Neural progenitor cell (in vitro differentiated cells): ENCODE data around the gene MTREX. TPM values are rescaled to one million over a fixed set of nuclear protein-coding genes. Genes with fewer than 3 reads are reported as not detected.

Source experiments
- DNase-seq: peaks from one replicate; pipeline ENCODE4 v3.0.0-alpha.2; 2016; ENCODE audit warnings: low spot score
- H2AFZ ChIP-seq: fragments of 200-600 bp; sonication (generic); replicated peaks from 2 replicates; pipeline ENCODE4 v1.6.1; 2016; ENCODE audit warnings: antibody characterized with exemption
- H3F3A ChIP-seq: fragments of 200-600 bp; sonication (generic); 2 replicates; pipeline ENCODE4 v1.6.1; 2016; ENCODE audit warnings: antibody characterized with exemption, low read depth
- H3K27ac ChIP-seq: fragments of 200-600 bp; sonication (generic); 2 replicates; pipeline ENCODE4 v1.5.1; 2016; ENCODE audit warnings: mild to moderate bottlenecking
- H3K27me3 ChIP-seq: fragments of 200-600 bp; sonication (generic); 2 replicates; pipeline ENCODE4 v1.6.1; 2016; ENCODE audit warnings: mild to moderate bottlenecking, moderate library complexity
- H3K36me3 ChIP-seq: fragments of 200-600 bp; sonication (generic); 2 replicates; pipeline ENCODE4 v1.5.1; 2016
- H3K4me1 ChIP-seq: fragments of 200-600 bp; sonication (generic); 2 replicates; pipeline ENCODE4 v1.6.1; 2016; ENCODE audit warnings: mixed run types
- H3K4me2 ChIP-seq: fragments of 200-600 bp; sonication (generic); 2 replicates; pipeline ENCODE4 v1.6.1; 2016
- H3K4me3 ChIP-seq: fragments of 200-600 bp; sonication (generic); 2 replicates; pipeline ENCODE4 v1.5.1; 2016
- H3K79me2 ChIP-seq: fragments of 200-600 bp; sonication (generic); 2 replicates; pipeline ENCODE4 v1.6.1; 2016; ENCODE audit warnings: low read depth
- H3K9ac ChIP-seq: fragments of 200-600 bp; sonication (generic); 2 replicates; pipeline ENCODE4 v1.6.1; 2016
- H3K9me3 ChIP-seq: fragments of 200-600 bp; sonication (generic); 2 replicates; pipeline ENCODE4 v1.5.1; 2016; ENCODE audit warnings: low read depth
- H4K20me1 ChIP-seq: fragments of 200-600 bp; sonication (generic); 2 replicates; pipeline ENCODE4 v1.6.1; 2016; ENCODE audit warnings: low read depth
- H3K27ac Mint-ChIP-seq: 3 replicates; pipeline ENCODE4 v1.8.0; 2021; ENCODE audit warnings: mixed read lengths
- H3K27me3 Mint-ChIP-seq: 2 replicates; pipeline ENCODE4 v1.8.0; 2022; ENCODE audit warnings: low read depth, mild to moderate bottlenecking, inconsistent platforms, moderate library complexity, mixed read lengths; ENCODE audit not compliant: insufficient read depth
- H3K36me3 Mint-ChIP-seq: 3 replicates; pipeline ENCODE4 v1.8.0; 2021; ENCODE audit warnings: mixed read lengths
- H3K4me1 Mint-ChIP-seq: 3 replicates; pipeline ENCODE4 v1.8.0; 2021; ENCODE audit warnings: mixed read lengths
- H3K4me3 Mint-ChIP-seq: 3 replicates; pipeline ENCODE4 v1.8.0; 2021; ENCODE audit warnings: mild to moderate bottlenecking, moderate library complexity, mixed read lengths
- H3K9me3 Mint-ChIP-seq: 3 replicates; pipeline ENCODE4 v1.8.0; 2020; ENCODE audit warnings: mixed read lengths
- EZH2 ChIP-seq: fragments of 200-600 bp; sonication (generic); IDR thresholded peaks from 2 replicates; pipeline ENCODE4 v1.6.1; 2017; ENCODE audit warnings: antibody characterized with exemption, mild to moderate bottlenecking, moderate library complexity
- EZH2phosphoT487 ChIP-seq: fragments of 200-600 bp; sonication (generic); IDR thresholded peaks from 2 replicates; pipeline ENCODE4 v1.6.1; 2017; ENCODE audit warnings: antibody characterized with exemption
- total RNA-seq: library from RNA; depleted of rRNA; stranded (reverse); fragments of >200 nt; gene quantifications from 2 replicates; pipeline ENCODE4 v1.2.3, GENCODE V29; 2015; ENCODE audit warnings: low replicate concordance
- TF ChIP-seq, protein P1 (sequence below): fragments of 200-600 bp; sonication (generic); IDR thresholded peaks from 2 replicates; pipeline ENCODE4 v1.5.1; 2017; ENCODE audit warnings: antibody characterized with exemption, mild to moderate bottlenecking

Gene MTREX
- total RNA-seq, 1 donor from 2014 or later = 198 TPM

DNA sequence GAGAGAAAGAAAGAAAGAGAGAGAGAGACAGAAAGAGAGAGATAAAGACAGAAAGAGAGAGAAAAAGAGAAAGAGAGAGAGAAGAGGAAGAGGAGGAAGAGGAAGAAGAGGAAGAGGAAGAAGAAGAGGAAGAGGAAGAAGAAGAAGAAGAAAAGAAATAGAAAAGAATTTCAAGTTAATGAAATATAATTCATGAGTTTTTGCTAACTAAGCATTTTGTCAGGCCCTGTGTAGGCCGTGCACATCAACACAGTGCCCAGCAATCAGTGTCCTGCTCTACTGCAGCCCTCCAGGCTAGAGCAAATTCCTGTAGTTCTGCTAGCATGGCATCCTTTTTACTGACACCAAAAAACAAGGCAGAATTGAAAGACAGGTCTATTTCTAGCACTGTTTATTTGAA lies 164.9 kb downstream of the MTREX start:
- Histone ChIP-seq H3K4me1 (peaks cover 7% of the 10 kb centered on the region), H3F3A (no peaks in the 10 kb centered on the region), H3K4me2 (no peak overlapping the region), H3K9ac (no peak overlapping the region), H3K79me2 (peaks cover 17% of the 10 kb centered on the region), H3K27ac (no peak overlapping the region), H3K4me3 (no peak overlapping the region), H3K27me3 (no peaks in the 10 kb centered on the region), H3K9me3 (no peaks in the 10 kb centered on the region), H4K20me1 (no peaks in the 10 kb centered on the region), H2AFZ (no peak overlapping the region), H3K36me3 (no peaks in the 10 kb centered on the region)
- no peak for DNase-seq
- no peaks in the 10 kb centered on the region for H3K36me3 Mint-ChIP-seq
- H3K4me3 Mint-ChIP-seq = no peak overlapping the region
- TF ChIP-seq, protein P1, sequence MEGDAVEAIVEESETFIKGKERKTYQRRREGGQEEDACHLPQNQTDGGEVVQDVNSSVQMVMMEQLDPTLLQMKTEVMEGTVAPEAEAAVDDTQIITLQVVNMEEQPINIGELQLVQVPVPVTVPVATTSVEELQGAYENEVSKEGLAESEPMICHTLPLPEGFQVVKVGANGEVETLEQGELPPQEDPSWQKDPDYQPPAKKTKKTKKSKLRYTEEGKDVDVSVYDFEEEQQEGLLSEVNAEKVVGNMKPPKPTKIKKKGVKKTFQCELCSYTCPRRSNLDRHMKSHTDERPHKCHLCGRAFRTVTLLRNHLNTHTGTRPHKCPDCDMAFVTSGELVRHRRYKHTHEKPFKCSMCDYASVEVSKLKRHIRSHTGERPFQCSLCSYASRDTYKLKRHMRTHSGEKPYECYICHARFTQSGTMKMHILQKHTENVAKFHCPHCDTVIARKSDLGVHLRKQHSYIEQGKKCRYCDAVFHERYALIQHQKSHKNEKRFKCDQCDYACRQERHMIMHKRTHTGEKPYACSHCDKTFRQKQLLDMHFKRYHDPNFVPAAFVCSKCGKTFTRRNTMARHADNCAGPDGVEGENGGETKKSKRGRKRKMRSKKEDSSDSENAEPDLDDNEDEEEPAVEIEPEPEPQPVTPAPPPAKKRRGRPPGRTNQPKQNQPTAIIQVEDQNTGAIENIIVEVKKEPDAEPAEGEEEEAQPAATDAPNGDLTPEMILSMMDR = no peak
- TF ChIP-seq EZH2phosphoT487 (no peak), EZH2 (no peak)
- H3K9me3 Mint-ChIP-seq = no peaks in the 10 kb centered on the region
- H3K27ac Mint-ChIP-seq = no peak overlapping the region
- peaks cover under 1% of the 10 kb centered on the region for H3K27me3 Mint-ChIP-seq
- H3K4me1 Mint-ChIP-seq = no peaks in the 10 kb centered on the region

Other genes starting within 250 kb of the MTREX start
- gene GZMA, start 205.3 kb upstream of the MTREX start, total RNA-seq = not detected in 2 replicates
- gene GPX8, start 147.8 kb upstream of the MTREX start, total RNA-seq = 84.3 and 132 TPM in 2 replicates
- gene CDC20B, start 134.8 kb upstream of the MTREX start, total RNA-seq = not detected in 2 replicates
- not detected in 2 replicates for gene MCIDAS, start 80.7 kb upstream of the MTREX start, total RNA-seq
- 0.93 TPM in 1 of 2 replicates, not detected in the other for gene CCNO, start 74.4 kb upstream of the MTREX start, total RNA-seq
- 28.2 and 44.0 TPM in 2 replicates for gene DHX29, start 295 bp upstream of the MTREX start, total RNA-seq
- 23.9 and 24.9 TPM in 2 replicates for gene PLPP1, start 227.0 kb downstream of the MTREX start, total RNA-seq